Adrenal gland (tissue), 5 donors: ENCODE data around the gene NMRK1.

Experiments
- CTCF ChIP-seq, 6 experiments: fragments of 450-650 bp in 4 of 6; fragments of 200-600 bp in 2 of 6; sonication (generic) in 1 of 6; IDR thresholded peaks; 1 replicate in 5 of 6; 2 replicates in 1 of 6; pipeline versions ENCODE4 v1.5.1 to v1.8.0; 2016 to 2021; ENCODE audit warnings: antibody characterized with exemption in 6 of 6, mild to moderate bottlenecking in 2 of 6, moderate library complexity in 1 of 6
- POLR2A ChIP-seq, 2 donors: fragments of 450-650 bp; IDR thresholded peaks; one replicate each; pipeline ENCODE4 v1.6.1; 2017; ENCODE audit warnings: antibody characterized with exemption in 2 of 2, mild to moderate bottlenecking in 2 of 2, moderate library complexity in 1 of 2
- donor health status: DM: no; HTN: no; CAD: no.

- TF ChIP-seq CTCF (IDR thresholded peaks at IDR 0.05) = no peak
- no peak for TF ChIP-seq POLR2A (IDR thresholded peaks at IDR 0.05)
These were observed 24.8 kb upstream of the NMRK1 start for GRCh38 chr9:75112789-75113188.
